ENCODE measurements around the gene FLNA.

FLNA gene

DNA sequence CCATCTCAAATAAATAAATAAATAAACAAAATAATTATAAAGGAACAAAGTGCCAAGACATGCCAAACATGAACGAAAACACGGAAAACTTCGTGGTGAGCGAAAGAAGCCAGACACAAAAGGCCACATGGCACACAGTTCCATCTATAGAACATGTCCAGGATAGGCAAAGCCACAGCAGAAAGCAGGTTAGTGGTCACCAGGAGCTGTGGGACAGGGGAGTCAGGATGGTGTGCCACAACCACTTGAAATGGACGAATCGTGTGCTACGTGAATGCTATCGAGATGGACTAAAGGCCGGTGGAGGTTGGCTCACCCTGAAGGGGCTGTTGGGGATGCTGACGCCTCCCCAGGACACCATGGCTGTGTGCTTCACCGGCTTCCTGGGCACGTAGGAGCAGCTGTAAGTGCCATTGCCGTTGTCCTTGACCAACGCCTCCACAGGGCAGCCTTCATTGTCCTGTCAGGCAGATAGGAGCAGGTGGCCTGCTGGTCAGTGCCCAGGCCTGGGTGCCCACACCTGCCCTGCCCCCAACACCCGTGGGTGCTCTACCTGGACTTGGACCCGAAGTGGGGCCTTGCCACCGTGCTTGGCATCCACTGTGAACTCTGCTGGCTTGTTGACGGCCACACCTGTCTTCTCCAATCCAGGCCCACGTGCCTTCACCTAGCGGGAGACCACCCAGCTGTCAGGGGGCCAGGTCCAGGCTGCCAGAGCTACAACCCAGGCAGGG is 10.6 kb downstream of the FLNA start:
- Histone ChIP-seq H3K4me1 (ENCODE audit: insufficient read depth, low read length, severe bottlenecking) (peaks cover 4% of the 10 kb centered on the region), H2AFZ (ENCODE audit: low read length) (no peak overlapping the region), H3K4me2 (ENCODE audit: low read length) (no peak overlapping the region), H3K27ac (ENCODE audit: low read depth, low read length, poor library complexity, severe bottlenecking) (no peak overlapping the region), H3K36me3 (ENCODE audit: insufficient read depth, low read length) (peaks cover 25% of the 10 kb centered on the region), H3K9ac (ENCODE audit: low read length) (no peak overlapping the region), H3F3A (ENCODE audit: insufficient read depth, low read length) (no peaks in the 10 kb centered on the region), H4K20me1 (ENCODE audit: insufficient read depth, low read length) (no peaks in the 10 kb centered on the region), H3K9me2 (ENCODE audit: low read depth, low read length) (no peaks in the 10 kb centered on the region), H3K4me3 (ENCODE audit: low read depth, low read length, poor library complexity, severe bottlenecking) (no peak overlapping the region), H3K27me3 (ENCODE audit: insufficient read depth, low read length) (no peaks in the 10 kb centered on the region), H3K9me3 (ENCODE audit: low read length) (no peaks in the 10 kb centered on the region), H3K79me2 (ENCODE audit: insufficient read depth, low read length) (no peaks in the 10 kb centered on the region)
- TF ChIP-seq EZH2 (IDR thresholded peaks at IDR 0.05; ENCODE audit: borderline replicate concordance, low read length) = no peak
- TF ChIP-seq, protein P1, sequence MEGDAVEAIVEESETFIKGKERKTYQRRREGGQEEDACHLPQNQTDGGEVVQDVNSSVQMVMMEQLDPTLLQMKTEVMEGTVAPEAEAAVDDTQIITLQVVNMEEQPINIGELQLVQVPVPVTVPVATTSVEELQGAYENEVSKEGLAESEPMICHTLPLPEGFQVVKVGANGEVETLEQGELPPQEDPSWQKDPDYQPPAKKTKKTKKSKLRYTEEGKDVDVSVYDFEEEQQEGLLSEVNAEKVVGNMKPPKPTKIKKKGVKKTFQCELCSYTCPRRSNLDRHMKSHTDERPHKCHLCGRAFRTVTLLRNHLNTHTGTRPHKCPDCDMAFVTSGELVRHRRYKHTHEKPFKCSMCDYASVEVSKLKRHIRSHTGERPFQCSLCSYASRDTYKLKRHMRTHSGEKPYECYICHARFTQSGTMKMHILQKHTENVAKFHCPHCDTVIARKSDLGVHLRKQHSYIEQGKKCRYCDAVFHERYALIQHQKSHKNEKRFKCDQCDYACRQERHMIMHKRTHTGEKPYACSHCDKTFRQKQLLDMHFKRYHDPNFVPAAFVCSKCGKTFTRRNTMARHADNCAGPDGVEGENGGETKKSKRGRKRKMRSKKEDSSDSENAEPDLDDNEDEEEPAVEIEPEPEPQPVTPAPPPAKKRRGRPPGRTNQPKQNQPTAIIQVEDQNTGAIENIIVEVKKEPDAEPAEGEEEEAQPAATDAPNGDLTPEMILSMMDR (IDR thresholded peaks at IDR 0.05; ENCODE audit: low read length) = no peak

DNA sequence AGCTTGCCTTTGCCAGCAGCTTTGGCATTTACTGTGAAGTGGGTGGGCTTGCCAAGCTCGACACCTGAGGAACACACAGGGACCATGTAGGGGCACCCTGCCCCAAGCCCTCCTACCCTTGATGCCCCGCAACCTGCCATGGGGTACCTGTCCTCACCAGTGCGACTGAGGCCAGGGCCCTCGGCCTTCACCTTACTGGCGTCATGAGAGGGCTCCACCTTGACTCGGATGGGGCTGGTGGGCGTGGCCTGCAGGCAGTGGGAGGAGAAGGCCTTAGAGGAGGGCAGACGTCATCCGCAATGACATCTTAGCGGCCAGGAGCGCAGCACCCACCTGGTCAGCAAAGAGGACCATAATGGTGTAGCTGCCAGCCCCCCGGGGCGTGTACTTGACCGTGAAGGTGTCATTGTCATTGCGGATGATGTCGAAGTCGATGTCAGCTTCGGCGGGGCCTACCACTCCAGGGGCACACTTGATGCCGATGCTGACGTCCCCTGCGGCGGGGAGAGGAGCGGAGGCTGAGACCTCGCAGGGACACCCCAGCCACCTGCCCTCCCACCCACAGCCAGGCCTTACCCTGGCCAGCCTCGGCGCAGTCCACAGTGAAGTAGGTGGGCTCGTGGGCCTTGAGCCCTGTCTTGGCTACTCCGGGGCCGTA is 12.2 kb downstream of the FLNA start:
- no peaks in the 10 kb centered on the region for H3K79me2 ChIP-seq (ENCODE audit: insufficient read depth, low read length)
- no peak overlapping the region for H3K4me2 ChIP-seq (ENCODE audit: low read length)
- no peak overlapping the region for H3K27ac ChIP-seq (ENCODE audit: low read depth, low read length, poor library complexity, severe bottlenecking)
- H3K9me3 ChIP-seq (ENCODE audit: low read length) = no peaks in the 10 kb centered on the region
- no peaks in the 10 kb centered on the region for H3K9me2 ChIP-seq (ENCODE audit: low read depth, low read length)
- H2AFZ ChIP-seq (ENCODE audit: low read length) = no peak overlapping the region
- H3F3A ChIP-seq (ENCODE audit: insufficient read depth, low read length) = no peaks in the 10 kb centered on the region
- H3K4me1 ChIP-seq (ENCODE audit: insufficient read depth, low read length, severe bottlenecking) = no peaks in the 10 kb centered on the region
- H3K27me3 ChIP-seq (ENCODE audit: insufficient read depth, low read length) = no peaks in the 10 kb centered on the region
- no peak overlapping the region for H3K4me3 ChIP-seq (ENCODE audit: low read depth, low read length, poor library complexity, severe bottlenecking)
- no peak overlapping the region for H3K9ac ChIP-seq (ENCODE audit: low read length)
- no peak for TF ChIP-seq EZH2 (IDR thresholded peaks at IDR 0.05; ENCODE audit: borderline replicate concordance, low read length)
- TF ChIP-seq, protein P1 (IDR thresholded peaks at IDR 0.05; ENCODE audit: low read length) = no peak
- peaks cover 29% of the 10 kb centered on the region for H3K36me3 ChIP-seq (ENCODE audit: insufficient read depth, low read length)
- no peaks in the 10 kb centered on the region for H4K20me1 ChIP-seq (ENCODE audit: insufficient read depth, low read length)

DNA sequence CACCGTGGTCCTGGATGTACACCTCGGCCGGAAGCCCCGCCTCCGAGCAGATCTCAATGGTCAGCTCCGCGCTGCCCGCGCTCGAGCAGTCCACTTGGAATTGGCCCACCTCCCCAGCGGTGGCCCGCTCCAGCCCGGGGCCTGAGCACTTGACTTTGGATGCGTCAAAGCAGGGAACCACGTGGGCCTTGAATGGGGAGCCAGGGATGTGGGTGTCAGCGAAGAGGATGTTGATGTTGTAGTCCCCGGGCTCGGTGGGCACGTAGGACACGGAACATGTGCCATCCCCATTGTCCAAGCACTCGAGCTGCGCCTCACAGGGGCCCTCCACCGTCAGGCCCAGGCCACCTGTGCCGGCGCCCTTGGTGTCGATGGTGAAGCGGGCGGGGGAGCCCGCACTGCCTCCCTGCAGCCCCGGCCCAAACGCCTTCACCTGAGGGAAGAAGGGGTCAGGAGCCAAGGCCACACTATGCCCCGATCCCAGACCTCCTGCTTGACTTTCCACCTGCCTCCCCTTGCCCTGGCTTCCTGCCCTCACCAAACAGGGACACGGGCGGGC is 14.2 kb downstream of the FLNA start:
- Histone ChIP-seq H3K4me2 (ENCODE audit: low read length) (no peak overlapping the region), H3K79me2 (ENCODE audit: insufficient read depth, low read length) (no peaks in the 10 kb centered on the region), H3K9me2 (ENCODE audit: low read depth, low read length) (no peaks in the 10 kb centered on the region), H3K36me3 (ENCODE audit: insufficient read depth, low read length) (peaks cover 31% of the 10 kb centered on the region), H3K4me1 (ENCODE audit: insufficient read depth, low read length, severe bottlenecking) (no peaks in the 10 kb centered on the region), H3K9me3 (ENCODE audit: low read length) (no peaks in the 10 kb centered on the region), H3K27ac (ENCODE audit: low read depth, low read length, poor library complexity, severe bottlenecking) (no peak overlapping the region), H3F3A (ENCODE audit: insufficient read depth, low read length) (no peaks in the 10 kb centered on the region), H2AFZ (ENCODE audit: low read length) (no peak overlapping the region), H4K20me1 (ENCODE audit: insufficient read depth, low read length) (no peaks in the 10 kb centered on the region), H3K9ac (ENCODE audit: low read length) (no peak overlapping the region), H3K4me3 (ENCODE audit: low read depth, low read length, poor library complexity, severe bottlenecking) (no peak overlapping the region), H3K27me3 (ENCODE audit: insufficient read depth, low read length) (no peaks in the 10 kb centered on the region)
- TF ChIP-seq EZH2 (IDR thresholded peaks at IDR 0.05; ENCODE audit: borderline replicate concordance, low read length) = no peak
- TF ChIP-seq, protein P1 (IDR thresholded peaks at IDR 0.05; ENCODE audit: low read length) = no peak

Measured in OCI-LY1 (cell line).